Nephron progenitor cell (in vitro differentiated cells): ENCODE data around the gene SENP8.

Experiments used
- DNase-seq: peaks from one replicate; pipeline ENCODE4 v3.0.0; 2021
- H3K27ac Mint-ChIP-seq: 2 replicates; pipeline ENCODE4 v1.8.0; 2021; ENCODE audit warnings: mild to moderate bottlenecking, moderate library complexity, mixed read lengths
- H3K27me3 Mint-ChIP-seq: 2 replicates; pipeline ENCODE4 v1.8.0; 2021; ENCODE audit warnings: mild to moderate bottlenecking, low read depth, mixed read lengths; ENCODE audit not compliant: poor library complexity
- H3K36me3 Mint-ChIP-seq: 2 replicates; pipeline ENCODE4 v1.8.0; 2021; ENCODE audit warnings: low read depth, mixed read lengths
- H3K4me1 Mint-ChIP-seq: 2 replicates; pipeline ENCODE4 v1.8.0; 2021; ENCODE audit warnings: mixed read lengths
- H3K4me3 Mint-ChIP-seq: 2 replicates; pipeline ENCODE4 v1.8.0; 2021; ENCODE audit warnings: mild to moderate bottlenecking, moderate library complexity, mixed read lengths
- H3K9me3 Mint-ChIP-seq: 2 replicates; pipeline ENCODE4 v1.8.0; 2021; ENCODE audit warnings: mild to moderate bottlenecking, moderate library complexity, mixed read lengths
- CTCF ChIP-seq: fragments of 200-600 bp; sonication (generic); IDR thresholded peaks from 2 replicates; pipeline ENCODE4 v1.5.0; 2021; ENCODE audit warnings: antibody characterized with exemption

SENP8 gene

GRCh38 chr15:72175186-72176044 lies 57.2 kb downstream of the SENP8 start:
- Mint-ChIP-seq H3K4me1 (peaks cover 55% of the 10 kb centered on the region), H3K27ac (no peak overlapping the region), H3K36me3 (no peaks in the 10 kb centered on the region), H3K9me3 (no peaks in the 10 kb centered on the region), H3K27me3 (peaks cover 11% of the 10 kb centered on the region), H3K4me3 (no peak overlapping the region)
- no peak for TF ChIP-seq CTCF
- DNase-seq: no peak

DNA sequence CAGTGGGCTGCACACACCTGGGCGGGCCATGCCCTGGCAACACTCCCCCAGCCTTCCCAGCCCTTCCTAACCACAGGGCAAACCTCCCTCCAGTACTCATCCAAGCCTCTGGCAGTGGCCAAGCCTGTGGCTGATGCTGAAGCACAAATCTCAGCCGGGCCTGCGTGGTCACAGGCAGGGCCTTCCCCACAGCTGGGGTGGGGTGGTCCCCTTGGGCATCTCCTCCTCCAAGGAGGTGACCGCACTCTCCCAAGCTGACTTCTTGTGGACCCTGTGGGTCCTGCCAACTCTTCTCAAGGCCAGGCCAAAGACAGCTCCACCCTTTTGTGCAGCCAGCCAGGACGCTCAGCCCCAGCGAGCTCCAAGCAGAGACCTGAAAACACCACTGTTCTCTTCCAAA lies 58.0 kb downstream of the SENP8 start:
- no peak for TF ChIP-seq CTCF
- Mint-ChIP-seq H3K27me3 (peaks cover 11% of the 10 kb centered on the region), H3K4me1 (peaks cover 58% of the 10 kb centered on the region), H3K4me3 (no peak overlapping the region), H3K36me3 (no peaks in the 10 kb centered on the region), H3K9me3 (no peaks in the 10 kb centered on the region), H3K27ac (no peak overlapping the region)
- DNase-seq: no peak

DNA sequence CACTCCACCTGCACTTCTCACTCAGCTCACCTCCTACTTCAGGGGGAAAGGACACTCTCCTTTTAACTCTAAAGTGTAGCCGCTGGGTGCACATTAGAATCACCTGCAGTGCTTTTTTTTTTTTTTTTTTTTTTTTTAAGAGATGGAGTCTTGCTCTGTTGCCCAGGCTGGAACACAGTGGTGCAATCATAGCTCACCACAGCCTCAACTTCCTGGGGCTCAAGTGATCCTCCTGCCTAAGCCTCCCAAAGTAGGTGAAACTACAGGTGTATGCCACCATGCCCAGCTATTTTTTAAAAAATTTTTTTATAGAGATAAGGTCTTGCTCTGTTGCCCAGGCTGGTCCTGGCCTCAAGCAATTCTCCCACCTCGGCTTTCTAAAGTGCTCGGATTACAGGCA lies 58.5 kb downstream of the SENP8 start:
- peaks cover 11% of the 10 kb centered on the region for H3K27me3 Mint-ChIP-seq
- no peak for DNase-seq
- no peak overlapping the region for H3K4me3 Mint-ChIP-seq
- peaks cover 61% of the 10 kb centered on the region for H3K4me1 Mint-ChIP-seq
- H3K9me3 Mint-ChIP-seq: no peaks in the 10 kb centered on the region
- no peaks in the 10 kb centered on the region for H3K36me3 Mint-ChIP-seq
- H3K27ac Mint-ChIP-seq: no peak overlapping the region
- TF ChIP-seq CTCF: no peak

- no peak for TF ChIP-seq CTCF
- H3K36me3 Mint-ChIP-seq: no peaks in the 10 kb centered on the region
- no peak overlapping the region for H3K4me3 Mint-ChIP-seq
- H3K27ac Mint-ChIP-seq: no peak overlapping the region
- peaks cover 63% of the 10 kb centered on the region for H3K4me1 Mint-ChIP-seq
- peaks cover 24% of the 10 kb centered on the region for H3K27me3 Mint-ChIP-seq
- DNase-seq: no peak
- H3K9me3 Mint-ChIP-seq: no peaks in the 10 kb centered on the region
Measured at GRCh38 chr15:72178976-72179585, 60.9 kb downstream of the SENP8 start.

DNA sequence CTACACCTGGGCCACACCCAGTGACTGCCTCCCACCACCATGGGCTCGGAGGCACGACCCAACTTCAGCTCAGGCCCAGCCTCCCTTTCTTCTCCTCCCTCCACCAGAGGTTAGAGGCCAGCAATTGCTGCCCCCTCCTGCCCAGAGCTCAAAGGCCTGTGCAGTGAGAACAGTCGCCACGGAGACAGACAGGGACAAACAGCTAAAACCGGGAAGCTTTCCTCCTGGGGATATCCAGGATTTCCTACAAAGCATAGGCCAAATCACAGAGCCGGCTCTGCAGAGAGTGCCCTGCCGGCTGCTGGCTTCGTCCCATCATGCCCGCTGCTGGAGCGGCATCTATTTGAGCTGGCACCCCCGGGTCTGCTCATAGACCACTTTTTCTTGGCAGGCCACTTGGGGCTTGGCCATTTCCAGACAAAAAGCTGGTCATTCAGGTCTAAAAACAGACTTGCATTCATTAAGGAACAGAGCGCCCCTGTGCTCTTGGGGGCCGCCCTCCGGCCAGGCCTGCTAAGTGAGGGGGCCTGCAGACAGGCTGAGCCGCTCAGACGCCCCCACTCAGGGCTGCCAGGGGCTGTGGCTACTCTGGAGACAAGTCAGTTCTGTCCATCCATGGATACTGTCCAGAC lies 61.9 kb downstream of the SENP8 start:
- Mint-ChIP-seq H3K4me1 (peaks cover 60% of the 10 kb centered on the region), H3K9me3 (no peaks in the 10 kb centered on the region), H3K36me3 (no peaks in the 10 kb centered on the region), H3K27me3 (peaks cover 31% of the 10 kb centered on the region), H3K27ac (no peak overlapping the region), H3K4me3 (no peak overlapping the region)
- no peak for TF ChIP-seq CTCF
- no peak for DNase-seq
